VCaP (cell line): Measurements from ENCODE around the gene WNT8B.

Source experiments
- H3K27ac ChIP-seq: fragments of 450-650 bp; 2 replicates; pipeline ENCODE4 v1.5.1; 2017
- CTCF ChIP-seq: fragments of 450-650 bp; conservative IDR thresholded peaks from 2 replicates; pipeline ENCODE4 v1.5.1; 2017; ENCODE audit warnings: mild to moderate bottlenecking, moderate library complexity

The WNT8B gene

GRCh38 chr10:100462709-100463108, at the start of gene WNT8B:
Gene WNT8B, plus strand, starts transcription at chr10:100463009. Its CDS starts 160 bp downstream, at chr10:100463169.
- no peak within 1 kb of the TSS for H3K27ac ChIP-seq
- no peak for TF ChIP-seq CTCF

DNA sequence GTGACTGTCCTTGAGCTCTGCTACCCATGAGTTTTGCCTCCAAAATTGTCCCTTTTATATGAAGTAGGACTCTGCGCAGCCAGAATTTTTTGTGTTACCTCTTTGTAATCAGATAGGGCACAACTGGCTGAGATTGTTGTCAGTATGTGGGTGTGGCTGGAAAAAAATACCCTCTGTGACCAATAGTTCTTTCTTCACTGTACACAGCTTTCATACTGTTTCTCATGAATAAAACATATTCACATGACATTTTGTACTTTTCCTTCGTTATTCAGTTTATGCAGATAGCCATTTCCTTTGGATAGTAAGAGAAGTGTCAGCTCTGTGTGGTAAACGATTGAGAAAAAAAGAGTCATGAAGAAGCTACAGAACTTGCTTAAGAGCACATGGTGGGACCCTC, 49.6 kb upstream of the WNT8B start:
- no peak overlapping the region for H3K27ac ChIP-seq
- no peak for TF ChIP-seq CTCF

DNA sequence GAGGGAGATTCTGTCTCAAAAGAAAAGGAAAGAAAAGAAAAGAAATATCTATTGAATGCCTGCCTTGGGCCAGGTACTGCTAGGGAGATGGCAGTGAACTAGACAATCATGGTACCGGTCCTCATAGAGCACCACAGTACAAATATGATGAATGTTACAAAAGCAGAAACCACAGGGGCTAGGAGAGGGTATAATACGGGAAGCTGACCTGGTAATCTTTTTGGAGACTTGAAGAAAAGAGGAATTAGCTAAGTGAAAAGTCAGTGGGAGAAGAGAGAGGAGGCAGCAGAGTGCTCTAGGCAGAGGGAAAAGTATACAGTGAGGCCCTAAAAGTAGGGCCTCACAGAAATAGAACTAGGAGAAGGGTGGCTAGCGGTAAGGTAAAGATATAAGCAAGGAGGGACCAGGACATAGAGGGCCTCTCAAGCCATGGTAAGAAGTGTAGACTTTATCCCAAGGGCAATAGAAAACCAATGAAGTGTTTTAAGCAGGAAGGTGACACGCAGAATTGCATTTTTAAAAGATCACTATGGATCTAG, 42.8 kb upstream of the WNT8B start:
- H3K27ac ChIP-seq, result no peak overlapping the region
- no peak for TF ChIP-seq CTCF

GRCh38 chr10:100427374-100427773, 35.4 kb upstream of the WNT8B start:
- H3K27ac ChIP-seq, result no peak overlapping the region
- no peak for TF ChIP-seq CTCF

- H3K27ac ChIP-seq, result no peak overlapping the region
- peak; percentile 95 for TF ChIP-seq CTCF
Measured at GRCh38 chr10:100433253-100434240, 29.3 kb upstream of the WNT8B start.

- no peak overlapping the region for H3K27ac ChIP-seq
- TF ChIP-seq CTCF, result no peak
Measured at GRCh38 chr10:100436255-100436654, 26.6 kb upstream of the WNT8B start.

GRCh38 chr10:100438674-100439315, 24.0 kb upstream of the WNT8B start:
- no peak overlapping the region for H3K27ac ChIP-seq
- TF ChIP-seq CTCF, result no peak
